SK-N-MC (cell line): Measurements from ENCODE around the gene PQBP1.

Experiments
- EZH2 ChIP-seq: fragments of 200-600 bp; sonication (generic); IDR thresholded peaks from one replicate; pipeline ENCODE4 v1.6.1; 2017; ENCODE audit warnings: antibody characterized with exemption
- FOXP2 ChIP-seq: optimal IDR thresholded peaks from 2 replicates; pipeline ENCODE3; 2011; ENCODE audit warnings: mild to moderate bottlenecking, moderate library complexity; ENCODE audit not compliant: insufficient read depth; ENCODE audit errors: extremely low read length, control extremely low read depth
- POLR2AphosphoS5 ChIP-seq: IDR thresholded peaks from 2 replicates; pipeline ENCODE4 v1.6.1; 2012; ENCODE audit warnings: mild to moderate bottlenecking, low read depth, low read length, borderline replicate concordance

- TF ChIP-seq POLR2AphosphoS5 = no peak
- no peak for TF ChIP-seq EZH2
- no peak for TF ChIP-seq FOXP2
Measured at GRCh38 chrX:48913605-48914366, 16.1 kb downstream of the PQBP1 start.
